ENCODE results near the gene TRIM29.

Gene TRIM29

GRCh38 chr11:120149246-120149645 is 11.3 kb upstream of the TRIM29 start:
- Histone ChIP-seq H3K27me3 (ENCODE audit: control insufficient read depth, low read length) (peaks cover 12% of the 10 kb centered on the region), H3K79me2 (ENCODE audit: control insufficient read depth, low read length) (no peaks in the 10 kb centered on the region), H3K36me3 (ENCODE audit: control insufficient read depth, low read length) (no peaks in the 10 kb centered on the region), H4K20me1 (ENCODE audit: control insufficient read depth, insufficient read depth, low read depth, low read length) (no peaks in the 10 kb centered on the region), H3K4me3 (ENCODE audit: low read length) (no peak overlapping the region), H3K27ac (ENCODE audit: low read depth, low read length) (no peak overlapping the region), H3K4me2 (ENCODE audit: low read length) (no peak overlapping the region), H3K4me1 (ENCODE audit: control insufficient read depth, low read length) (no peaks in the 10 kb centered on the region), H3F3A (ENCODE audit: control insufficient read depth, insufficient read depth) (no peaks in the 10 kb centered on the region), H3K9me2 (replicated peaks; ENCODE audit: control insufficient read depth, low read length) (no peaks in the 10 kb centered on the region), H3K9me3 (ENCODE audit: control insufficient read depth, insufficient read depth, low read length) (no peaks in the 10 kb centered on the region)
- TF ChIP-seq EZH2phosphoT487 (IDR thresholded peaks at IDR 0.05; ENCODE audit: borderline replicate concordance, low read length) (no peak), CTCF (IDR thresholded peaks at IDR 0.05; ENCODE audit: low read depth, low read length, poor library complexity, severe bottlenecking) (no peak)

- Histone ChIP-seq H3K9me3 (ENCODE audit: control insufficient read depth, insufficient read depth, low read length) (no peaks in the 10 kb centered on the region), H3K27ac (ENCODE audit: low read depth, low read length) (no peak overlapping the region), H3K4me1 (ENCODE audit: control insufficient read depth, low read length) (no peaks in the 10 kb centered on the region), H3K79me2 (ENCODE audit: control insufficient read depth, low read length) (no peaks in the 10 kb centered on the region), H3K9me2 (replicated peaks; ENCODE audit: control insufficient read depth, low read length) (no peaks in the 10 kb centered on the region), H3K4me3 (ENCODE audit: low read length) (no peak overlapping the region), H4K20me1 (ENCODE audit: control insufficient read depth, insufficient read depth, low read depth, low read length) (no peaks in the 10 kb centered on the region), H3K4me2 (ENCODE audit: low read length) (no peak overlapping the region), H3K36me3 (ENCODE audit: control insufficient read depth, low read length) (no peaks in the 10 kb centered on the region), H3K27me3 (ENCODE audit: control insufficient read depth, low read length) (peaks cover 16% of the 10 kb centered on the region), H3F3A (ENCODE audit: control insufficient read depth, insufficient read depth) (no peaks in the 10 kb centered on the region)
- TF ChIP-seq EZH2phosphoT487 (IDR thresholded peaks at IDR 0.05; ENCODE audit: borderline replicate concordance, low read length), result no peak
- no peak for TF ChIP-seq CTCF (IDR thresholded peaks at IDR 0.05; ENCODE audit: low read depth, low read length, poor library complexity, severe bottlenecking)
Measured at GRCh38 chr11:120147950-120148270, 10.0 kb upstream of the TRIM29 start.

GRCh38 chr11:120147094-120147949 is 9.4 kb upstream of the TRIM29 start:
- peaks cover 16% of the 10 kb centered on the region for H3K27me3 ChIP-seq (ENCODE audit: control insufficient read depth, low read length)
- H3K4me1 ChIP-seq (ENCODE audit: control insufficient read depth, low read length), result no peaks in the 10 kb centered on the region
- no peak overlapping the region for H3K4me2 ChIP-seq (ENCODE audit: low read length)
- H4K20me1 ChIP-seq (ENCODE audit: control insufficient read depth, insufficient read depth, low read depth, low read length), result no peaks in the 10 kb centered on the region
- H3F3A ChIP-seq (ENCODE audit: control insufficient read depth, insufficient read depth), result no peaks in the 10 kb centered on the region
- H3K27ac ChIP-seq (ENCODE audit: low read depth, low read length), result no peak overlapping the region
- TF ChIP-seq EZH2phosphoT487 (IDR thresholded peaks at IDR 0.05; ENCODE audit: borderline replicate concordance, low read length), result no peak
- TF ChIP-seq CTCF (IDR thresholded peaks at IDR 0.05; ENCODE audit: low read depth, low read length, poor library complexity, severe bottlenecking), result no peak
- H3K79me2 ChIP-seq (ENCODE audit: control insufficient read depth, low read length), result no peaks in the 10 kb centered on the region
- H3K9me3 ChIP-seq (ENCODE audit: control insufficient read depth, insufficient read depth, low read length), result no peaks in the 10 kb centered on the region
- H3K4me3 ChIP-seq (ENCODE audit: low read length), result no peak overlapping the region
- H3K36me3 ChIP-seq (ENCODE audit: control insufficient read depth, low read length), result no peaks in the 10 kb centered on the region
- H3K9me2 ChIP-seq (replicated peaks; ENCODE audit: control insufficient read depth, low read length), result no peaks in the 10 kb centered on the region

Data from DOHH2 (cell line).